Fibroblast of lung (primary cell): ENCODE data around the gene OGFOD3. TPM values are rescaled to one million over a fixed set of nuclear protein-coding genes. Genes with fewer than 3 reads are reported as not detected.
A peak's percentile ranks its signal among the peaks of the same experiment; 100 is the strongest.

ENCODE experiments used
- DNase-seq, 2 donors: peaks; one replicate each; pipeline versions ENCODE4 v3.0.0 to v3.0.0-alpha.2; 2010; ENCODE audit warnings: low read depth in 2 of 2
- H2AFZ ChIP-seq: 2 replicates; pipeline ENCODE4 v1.5.1; 2012; ENCODE audit warnings: low read length, control low read depth, inconsistent platforms
- H3K27ac ChIP-seq: 2 replicates; pipeline ENCODE4 v1.5.1; 2011; ENCODE audit warnings: low read length, control low read depth; ENCODE audit not compliant: insufficient read depth
- H3K27me3 ChIP-seq: 2 replicates; pipeline ENCODE4 v1.5.1; 2011; ENCODE audit warnings: mild to moderate bottlenecking, low read length; ENCODE audit not compliant: control insufficient read depth, insufficient read depth
- H3K36me3 ChIP-seq: 2 replicates; pipeline ENCODE4 v1.5.1; 2011; ENCODE audit warnings: low read length; ENCODE audit not compliant: control insufficient read depth, insufficient read depth
- H3K4me1 ChIP-seq: 2 replicates; pipeline ENCODE4 v1.5.1; 2011; ENCODE audit warnings: low read length; ENCODE audit not compliant: control insufficient read depth, insufficient read depth; ENCODE audit errors: extremely low read depth
- H3K4me2 ChIP-seq: 2 replicates; pipeline ENCODE4 v1.5.1; 2011; ENCODE audit warnings: low read length, control low read depth; ENCODE audit not compliant: insufficient read depth; ENCODE audit errors: extremely low read depth
- H3K4me3 ChIP-seq, 4 experiments: fragments of 200-600 bp in 1 of 4; sonication (generic) in 1 of 4; replicated peaks in 1 of 4; 2 replicates each; pipeline ENCODE4 v1.5.1; 2011 to 2016; ENCODE audit warnings: low read length in 4 of 4, low read depth in 3 of 4, mild to moderate bottlenecking in 3 of 4, control low read depth in 2 of 4, inconsistent platforms in 1 of 4, mixed read lengths in 1 of 4; ENCODE audit not compliant: insufficient read depth in 1 of 4; ENCODE audit errors: control extremely low read depth in 1 of 4
- H3K79me2 ChIP-seq: 2 replicates; pipeline ENCODE4 v1.5.1; 2012; ENCODE audit warnings: mild to moderate bottlenecking, low read length, inconsistent platforms; ENCODE audit not compliant: control insufficient read depth, insufficient read depth
- H3K9ac ChIP-seq: 2 replicates; pipeline ENCODE4 v1.5.1; 2011; ENCODE audit warnings: mild to moderate bottlenecking, low read length, control low read depth; ENCODE audit not compliant: insufficient read depth
- H3K9me3 ChIP-seq: 2 replicates; pipeline ENCODE4 v1.5.1; 2012; ENCODE audit warnings: low read depth, low read length; ENCODE audit not compliant: control insufficient read depth, insufficient read depth
- H4K20me1 ChIP-seq: 2 replicates; pipeline ENCODE4 v1.5.1; 2011; ENCODE audit warnings: low read length; ENCODE audit not compliant: control insufficient read depth, insufficient read depth; ENCODE audit errors: extremely low read depth
- CTCF ChIP-seq, 2 donors: IDR thresholded peaks in 1 of 2; conservative IDR thresholded peaks in 1 of 2; 1 replicate in 1 of 2; 2 replicates in 1 of 2; pipeline ENCODE4 v1.5.1; 2011 to 2012; ENCODE audit warnings: low read length in 2 of 2, control low read depth in 1 of 2, inconsistent platforms in 1 of 2, low read depth in 1 of 2, mild to moderate bottlenecking in 1 of 2
- EZH2 ChIP-seq: IDR thresholded peaks from 2 replicates; pipeline ENCODE4 v1.5.1; 2012; ENCODE audit warnings: low read length, control low read depth, mild to moderate bottlenecking; ENCODE audit errors: missing control alignments
- polyA plus RNA-seq, 2 donors: library from polyadenylated mRNA; depleted of rRNA in 1 of 2; stranded (reverse) in 1 of 2; unstranded in 1 of 2; fragments of >200 nt; gene quantifications; 2 replicates each; pipeline ENCODE4 v1.2.1, GENCODE V29; 2011 to 2012; ENCODE audit warnings: missing spikeins in 1 of 2
- total RNA-seq: library from RNA; depleted of rRNA; stranded (reverse); fragments of >200 nt; gene quantifications from 2 replicates; pipeline ENCODE4 v1.2.1, GENCODE V29; 2014

OGFOD3 gene
- total and polyA plus RNA-seq, 2 donors (not counting 1 experiment from before 2014, with no cell fraction given): 25.6 to 27.1 TPM

GRCh38 chr17:82449131-82449882, 30.9 kb upstream of the OGFOD3 start:
- TF ChIP-seq EZH2: no peak
- TF ChIP-seq CTCF (conservative IDR thresholded peaks at IDR 0.05 in 1 of 2, IDR thresholded peaks at IDR 0.05 in 1 of 2; ENCODE audit: low read depth in 1 of 2, low read length in 2 of 2): no peak
- no peak overlapping the region for H3K27ac ChIP-seq
- H3K27me3 ChIP-seq: no peaks in the 10 kb centered on the region
- peaks cover 8% of the 10 kb centered on the region for H3K36me3 ChIP-seq
- peak overlapping the region; percentile 62 to 86 (median 83) for H3K4me3 ChIP-seq
- H3K79me2 ChIP-seq: peaks cover 11% of the 10 kb centered on the region
- DNase-seq: no peak
- no peak overlapping the region for H2AFZ ChIP-seq
- H3K4me2 ChIP-seq: peak overlapping the region; percentile 83
- H3K9ac ChIP-seq: no peak overlapping the region
- no peaks in the 10 kb centered on the region for H4K20me1 ChIP-seq
- peaks cover 6% of the 10 kb centered on the region for H3K4me1 ChIP-seq
- H3K9me3 ChIP-seq: no peaks in the 10 kb centered on the region

GRCh38 chr17:82447876-82448275, 29.5 kb upstream of the OGFOD3 start:
- Histone ChIP-seq H4K20me1 (no peaks in the 10 kb centered on the region), H3K4me2 (no peak overlapping the region), H2AFZ (no peak overlapping the region), H3K4me1 (peaks cover 6% of the 10 kb centered on the region), H3K27me3 (no peaks in the 10 kb centered on the region), H3K79me2 (peaks cover 11% of the 10 kb centered on the region), H3K36me3 (peaks cover 16% of the 10 kb centered on the region), H3K9ac (no peak overlapping the region), H3K27ac (no peak overlapping the region), H3K4me3 (no peak overlapping the region), H3K9me3 (no peaks in the 10 kb centered on the region)
- DNase-seq: no peak
- TF ChIP-seq CTCF (conservative IDR thresholded peaks at IDR 0.05 in 1 of 2, IDR thresholded peaks at IDR 0.05 in 1 of 2; ENCODE audit: low read depth in 1 of 2, low read length in 2 of 2) (no peak), EZH2 (no peak)

- Histone ChIP-seq H3K27ac (no peak overlapping the region), H3K4me1 (peaks cover 6% of the 10 kb centered on the region), H3K79me2 (peaks cover 11% of the 10 kb centered on the region), H3K4me3 (no peak overlapping the region), H4K20me1 (no peaks in the 10 kb centered on the region), H2AFZ (no peak overlapping the region), H3K27me3 (no peaks in the 10 kb centered on the region), H3K4me2 (no peak overlapping the region), H3K36me3 (peaks cover 23% of the 10 kb centered on the region), H3K9me3 (no peaks in the 10 kb centered on the region), H3K9ac (no peak overlapping the region)
- no peak for DNase-seq
- TF ChIP-seq EZH2: no peak
- no peak for TF ChIP-seq CTCF (conservative IDR thresholded peaks at IDR 0.05 in 1 of 2, IDR thresholded peaks at IDR 0.05 in 1 of 2; ENCODE audit: low read depth in 1 of 2, low read length in 2 of 2)
These were observed 28.3 kb upstream of the OGFOD3 start for GRCh38 chr17:82446649-82447048.
